Peyer's patch (tissue), 4 donors: ENCODE results near the gene GALNT17.

Source experiments
- CTCF ChIP-seq, 6 experiments: fragments of 450-650 bp in 4 of 6; fragments of 200-600 bp in 2 of 6; sonication (generic) in 1 of 6; IDR thresholded peaks; one replicate each; pipeline ENCODE4 v1.5.1; 2017 to 2019; ENCODE audit warnings: antibody characterized with exemption in 6 of 6, mild to moderate bottlenecking in 3 of 6, moderate library complexity in 1 of 6
- POLR2A ChIP-seq, 2 donors: fragments of 450-650 bp; IDR thresholded peaks; one replicate each; pipeline ENCODE4 v1.5.1; 2017; ENCODE audit warnings: antibody characterized with exemption in 2 of 2, mild to moderate bottlenecking in 2 of 2, moderate library complexity in 2 of 2

- TF ChIP-seq POLR2A (IDR thresholded peaks at IDR 0.05) (no peak), CTCF (IDR thresholded peaks at IDR 0.05) (no peak)
Measured at GRCh38 chr7:71312755-71313490, 181.0 kb downstream of the GALNT17 start.
